Measurements from ENCODE around the gene STX19.

- TF ChIP-seq EZH2 (IDR thresholded peaks at IDR 0.05; ENCODE audit: insufficient read depth, low read length), result no peak
- TF ChIP-seq, protein P1, sequence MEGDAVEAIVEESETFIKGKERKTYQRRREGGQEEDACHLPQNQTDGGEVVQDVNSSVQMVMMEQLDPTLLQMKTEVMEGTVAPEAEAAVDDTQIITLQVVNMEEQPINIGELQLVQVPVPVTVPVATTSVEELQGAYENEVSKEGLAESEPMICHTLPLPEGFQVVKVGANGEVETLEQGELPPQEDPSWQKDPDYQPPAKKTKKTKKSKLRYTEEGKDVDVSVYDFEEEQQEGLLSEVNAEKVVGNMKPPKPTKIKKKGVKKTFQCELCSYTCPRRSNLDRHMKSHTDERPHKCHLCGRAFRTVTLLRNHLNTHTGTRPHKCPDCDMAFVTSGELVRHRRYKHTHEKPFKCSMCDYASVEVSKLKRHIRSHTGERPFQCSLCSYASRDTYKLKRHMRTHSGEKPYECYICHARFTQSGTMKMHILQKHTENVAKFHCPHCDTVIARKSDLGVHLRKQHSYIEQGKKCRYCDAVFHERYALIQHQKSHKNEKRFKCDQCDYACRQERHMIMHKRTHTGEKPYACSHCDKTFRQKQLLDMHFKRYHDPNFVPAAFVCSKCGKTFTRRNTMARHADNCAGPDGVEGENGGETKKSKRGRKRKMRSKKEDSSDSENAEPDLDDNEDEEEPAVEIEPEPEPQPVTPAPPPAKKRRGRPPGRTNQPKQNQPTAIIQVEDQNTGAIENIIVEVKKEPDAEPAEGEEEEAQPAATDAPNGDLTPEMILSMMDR (IDR thresholded peaks at IDR 0.05; ENCODE audit: insufficient read depth, low read depth, low read length), result no peak
Observed at GRCh38 chr3:93984618-93985017, 43.8 kb downstream of the STX19 start.
